ENCODE measurements around the gene TTC8. TPM values are rescaled to one million over a fixed set of nuclear protein-coding genes. Genes with fewer than 3 reads are reported as not detected.

TTC8 gene
- total RNA-seq, 4 donors from 2014 or later, result 16.4 to 29.9 (median 23.7) TPM

DNA sequence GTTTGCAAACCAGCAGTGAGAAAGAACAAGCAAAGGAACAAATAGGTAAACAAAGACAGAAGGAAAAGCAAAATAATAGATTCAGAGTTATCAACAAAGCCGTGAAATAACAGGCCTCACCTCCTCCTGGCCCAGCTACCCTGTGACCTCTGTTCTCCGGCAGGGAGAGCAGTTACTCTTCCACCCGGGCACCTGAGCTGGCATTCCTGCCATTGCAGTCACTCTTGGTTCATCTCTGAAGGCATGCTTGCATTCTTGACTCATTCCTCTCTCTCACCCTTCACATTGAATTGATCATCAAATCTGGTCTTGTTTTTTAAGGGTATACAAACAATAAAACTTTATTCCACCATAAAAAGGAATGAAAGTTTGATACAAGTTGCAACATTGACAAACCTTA lies 95.1 kb downstream of the TTC8 start:
- H3K27me3 ChIP-seq, result peaks cover 0 to 10% (median 0%) of the 10 kb centered on the region in 4 donors
- intact Hi-C loops (cut with DNase I), result no loop called here
- no peak overlapping the region for H3K27ac ChIP-seq (replicated peaks in 1 of 4)
- no peak overlapping the region for H3K4me3 ChIP-seq
- no peak for DNase-seq (ENCODE audit: extremely low spot score)
- H3K4me1 ChIP-seq, result no peaks in the 10 kb centered on the region
- TF ChIP-seq POLR2AphosphoS5 (IDR thresholded peaks at IDR 0.05) (no peak), POLR2A (IDR thresholded peaks at IDR 0.05; ENCODE audit: low read depth) (no peak), EP300 (IDR thresholded peaks at IDR 0.05) (no peak)
- TF ChIP-seq, protein P1, sequence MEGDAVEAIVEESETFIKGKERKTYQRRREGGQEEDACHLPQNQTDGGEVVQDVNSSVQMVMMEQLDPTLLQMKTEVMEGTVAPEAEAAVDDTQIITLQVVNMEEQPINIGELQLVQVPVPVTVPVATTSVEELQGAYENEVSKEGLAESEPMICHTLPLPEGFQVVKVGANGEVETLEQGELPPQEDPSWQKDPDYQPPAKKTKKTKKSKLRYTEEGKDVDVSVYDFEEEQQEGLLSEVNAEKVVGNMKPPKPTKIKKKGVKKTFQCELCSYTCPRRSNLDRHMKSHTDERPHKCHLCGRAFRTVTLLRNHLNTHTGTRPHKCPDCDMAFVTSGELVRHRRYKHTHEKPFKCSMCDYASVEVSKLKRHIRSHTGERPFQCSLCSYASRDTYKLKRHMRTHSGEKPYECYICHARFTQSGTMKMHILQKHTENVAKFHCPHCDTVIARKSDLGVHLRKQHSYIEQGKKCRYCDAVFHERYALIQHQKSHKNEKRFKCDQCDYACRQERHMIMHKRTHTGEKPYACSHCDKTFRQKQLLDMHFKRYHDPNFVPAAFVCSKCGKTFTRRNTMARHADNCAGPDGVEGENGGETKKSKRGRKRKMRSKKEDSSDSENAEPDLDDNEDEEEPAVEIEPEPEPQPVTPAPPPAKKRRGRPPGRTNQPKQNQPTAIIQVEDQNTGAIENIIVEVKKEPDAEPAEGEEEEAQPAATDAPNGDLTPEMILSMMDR (IDR thresholded peaks at IDR 0.05), result no peak
- 85% methylated on average over 3 of the region's 3 CpGs for WGBS
- peaks cover 0 to 11% (median 2%) of the 10 kb centered on the region in 4 donors for H3K9me3 ChIP-seq
- H3K36me3 ChIP-seq, result no peaks in the 10 kb centered on the region

Small RNA genes within 50 kb of the gene (small RNA-seq; reads per million reads assigned to genes)
- gene RF00019 (0 reads per million in 3 donors), gene RNU4-92P (0 reads per million in 3 donors)

Other genes starting within 250 kb of the TTC8 start
- gene EML5, start 31.7 kb upstream of the TTC8 start, total RNA-seq, result 1 to 10 TPM; 2.7 to 3.7 (median 3.7) TPM